Endodermal cell (in vitro differentiated cells): Measurements from ENCODE around the gene CAMTA1. TPM values are rescaled to one million over a fixed set of nuclear protein-coding genes. Genes with fewer than 3 reads are reported as not detected.

Experiments used
- DNase-seq: peaks from one replicate; pipeline ENCODE4 v3.0.0-alpha.2; 2017
- H3K27ac ChIP-seq: 2 replicates; pipeline ENCODE4 v1.5.1; 2013; ENCODE audit warnings: mild to moderate bottlenecking, low read depth, low read length, moderate library complexity
- H3K27me3 ChIP-seq: 2 replicates; pipeline ENCODE4 v1.6.1; 2013; ENCODE audit warnings: mild to moderate bottlenecking, low read length, moderate library complexity; ENCODE audit not compliant: insufficient read depth, control insufficient read depth, poor library complexity, severe bottlenecking
- H3K36me3 ChIP-seq: 2 replicates; pipeline ENCODE4 v1.7.0; 2013; ENCODE audit warnings: mild to moderate bottlenecking, low read length, moderate library complexity; ENCODE audit not compliant: control insufficient read depth, insufficient read depth
- H3K4me1 ChIP-seq: one replicate; pipeline ENCODE4 v1.7.0; 2013; ENCODE audit warnings: low read length; ENCODE audit not compliant: control insufficient read depth, insufficient read depth
- H3K4me3 ChIP-seq: 2 replicates; pipeline ENCODE4 v1.5.1; 2013; ENCODE audit warnings: mild to moderate bottlenecking, low read length, moderate library complexity
- H3K9ac ChIP-seq: 2 replicates; pipeline ENCODE4 v1.6.1; 2013; ENCODE audit warnings: mild to moderate bottlenecking, low read length, moderate library complexity; ENCODE audit not compliant: poor library complexity, severe bottlenecking; ENCODE audit errors: extremely low read depth
- H3K9me3 ChIP-seq: 2 replicates; pipeline ENCODE4 v1.6.1; 2013; ENCODE audit warnings: mild to moderate bottlenecking, low read length, moderate library complexity; ENCODE audit not compliant: control insufficient read depth
- H3K27ac Mint-ChIP-seq: 2 replicates; pipeline ENCODE4 v1.8.0; 2020; ENCODE audit warnings: mixed read lengths
- H3K27me3 Mint-ChIP-seq: 2 replicates; pipeline ENCODE4 v1.8.0; 2021; ENCODE audit warnings: mild to moderate bottlenecking, mixed read lengths; ENCODE audit not compliant: insufficient read depth
- H3K36me3 Mint-ChIP-seq: 2 replicates; pipeline ENCODE4 v1.8.0; 2020; ENCODE audit warnings: low read depth, mixed read lengths
- H3K4me1 Mint-ChIP-seq: 2 replicates; pipeline ENCODE4 v1.8.0; 2020; ENCODE audit warnings: mixed read lengths
- H3K4me3 Mint-ChIP-seq: 2 replicates; pipeline ENCODE4 v1.8.0; 2020; ENCODE audit warnings: mild to moderate bottlenecking, moderate library complexity, mixed read lengths
- H3K9me3 Mint-ChIP-seq: 2 replicates; pipeline ENCODE4 v1.8.0; 2020; ENCODE audit warnings: mild to moderate bottlenecking, mixed read lengths
- WGBS, 2 experiments: methylation state at CpG; one replicate each; pipeline versions ENCODE4 v1.1.5 to v1.1.7; 2013; ENCODE audit warnings: missing lambda C conversion rate in 2 of 2, mixed read lengths in 1 of 2; ENCODE audit not compliant: insufficient coverage in 1 of 2, insufficient read length in 1 of 2; 5-methylcytosine and 5-hydroxymethylcytosine counted together
- total RNA-seq, 2 donors: library from RNA; stranded (reverse); fragmentation: NEBNext Ultra II Directional in 1 of 2; extraction: Animal tissue kit (Norgen Biotek cat#: 25700) in 1 of 2; gene quantifications; 2 replicates in 1 of 2; 3 replicates in 1 of 2; pipeline ENCODE4 v1.2.1, GENCODE V29; 2021
- TF ChIP-seq, protein P1 (sequence below): fragments of 200-600 bp; sonication (generic); conservative IDR thresholded peaks from 2 replicates; pipeline ENCODE4 v1.5.0; 2021; ENCODE audit warnings: antibody characterized with exemption, mild to moderate bottlenecking

The CAMTA1 gene
- total RNA-seq, 2 donors from 2014 or later, result 123 to 137 TPM

DNA sequence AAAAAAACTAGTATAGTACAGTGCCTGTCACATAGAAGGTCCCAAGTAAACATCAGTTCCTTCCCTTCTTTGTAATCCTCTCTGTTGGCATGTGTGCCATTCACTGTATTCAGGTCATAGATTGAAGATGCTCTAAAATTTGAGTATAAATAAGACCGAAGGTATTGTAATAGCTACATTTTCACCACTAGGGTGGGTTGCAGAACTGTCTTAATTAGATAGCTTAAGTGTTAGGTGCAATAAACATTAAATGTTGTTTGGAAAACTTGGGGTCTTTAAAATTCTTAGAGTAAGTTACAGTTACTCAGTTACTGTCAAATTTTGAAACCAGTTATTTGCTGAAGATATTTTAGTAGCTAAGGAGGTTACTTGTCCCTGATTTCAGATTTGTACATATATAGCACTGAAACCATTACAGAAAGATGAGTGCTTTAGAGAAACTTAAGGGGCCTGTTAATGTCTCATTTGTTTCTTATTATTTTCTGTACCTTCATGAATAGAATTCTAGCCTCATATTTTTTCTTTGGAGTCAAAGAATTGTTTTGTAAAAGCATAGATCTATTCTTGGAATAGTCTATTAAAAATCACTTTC, 1023.1 kb downstream of the CAMTA1 start:
- Mint-ChIP-seq H3K27me3 (no peaks in the 10 kb centered on the region), H3K27ac (no peak overlapping the region), H3K36me3 (peaks cover 14% of the 10 kb centered on the region), H3K4me1 (no peaks in the 10 kb centered on the region), H3K9me3 (peaks cover 5% of the 10 kb centered on the region), H3K4me3 (no peak overlapping the region)
- peaks cover 5% of the 10 kb centered on the region for H3K9me3 ChIP-seq
- H3K9ac ChIP-seq, result no peak overlapping the region
- TF ChIP-seq, protein P1, sequence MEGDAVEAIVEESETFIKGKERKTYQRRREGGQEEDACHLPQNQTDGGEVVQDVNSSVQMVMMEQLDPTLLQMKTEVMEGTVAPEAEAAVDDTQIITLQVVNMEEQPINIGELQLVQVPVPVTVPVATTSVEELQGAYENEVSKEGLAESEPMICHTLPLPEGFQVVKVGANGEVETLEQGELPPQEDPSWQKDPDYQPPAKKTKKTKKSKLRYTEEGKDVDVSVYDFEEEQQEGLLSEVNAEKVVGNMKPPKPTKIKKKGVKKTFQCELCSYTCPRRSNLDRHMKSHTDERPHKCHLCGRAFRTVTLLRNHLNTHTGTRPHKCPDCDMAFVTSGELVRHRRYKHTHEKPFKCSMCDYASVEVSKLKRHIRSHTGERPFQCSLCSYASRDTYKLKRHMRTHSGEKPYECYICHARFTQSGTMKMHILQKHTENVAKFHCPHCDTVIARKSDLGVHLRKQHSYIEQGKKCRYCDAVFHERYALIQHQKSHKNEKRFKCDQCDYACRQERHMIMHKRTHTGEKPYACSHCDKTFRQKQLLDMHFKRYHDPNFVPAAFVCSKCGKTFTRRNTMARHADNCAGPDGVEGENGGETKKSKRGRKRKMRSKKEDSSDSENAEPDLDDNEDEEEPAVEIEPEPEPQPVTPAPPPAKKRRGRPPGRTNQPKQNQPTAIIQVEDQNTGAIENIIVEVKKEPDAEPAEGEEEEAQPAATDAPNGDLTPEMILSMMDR, result peak; percentile 83
- no peaks in the 10 kb centered on the region for H3K4me1 ChIP-seq
- WGBS, 2 experiments, result 53% methylated on average over 1 of the region's 1 CpG; no CpG with 5 or more reads in 1 of the 2 experiments
- no peaks in the 10 kb centered on the region for H3K27me3 ChIP-seq
- DNase-seq, result no peak
- H3K4me3 ChIP-seq, result no peak overlapping the region
- H3K36me3 ChIP-seq, result no peaks in the 10 kb centered on the region
- no peak overlapping the region for H3K27ac ChIP-seq

DNA sequence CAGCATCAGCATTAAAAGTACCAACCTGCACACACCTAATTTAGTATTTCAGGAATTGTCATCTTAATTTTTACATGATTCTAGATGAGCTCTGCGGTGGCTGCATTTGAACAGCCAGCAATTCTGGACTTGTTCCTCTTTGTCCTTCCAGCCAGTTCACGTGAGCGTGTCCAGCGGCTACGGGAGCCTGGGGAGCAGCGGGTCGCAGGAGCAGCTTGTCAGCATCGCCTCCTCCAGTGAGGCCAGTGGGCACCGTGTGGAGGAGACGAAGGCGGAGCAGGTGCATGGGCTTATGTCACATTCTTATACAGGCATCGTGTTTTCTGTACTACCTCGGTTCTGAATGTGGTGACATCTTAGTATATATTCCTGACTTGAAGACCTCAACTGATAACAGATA, 1024.5 kb downstream of the CAMTA1 start:
- Mint-ChIP-seq H3K27ac (no peak overlapping the region), H3K36me3 (peaks cover 20% of the 10 kb centered on the region), H3K9me3 (peaks cover 16% of the 10 kb centered on the region), H3K27me3 (no peaks in the 10 kb centered on the region), H3K4me3 (no peak overlapping the region), H3K4me1 (no peaks in the 10 kb centered on the region)
- Histone ChIP-seq H3K4me1 (no peaks in the 10 kb centered on the region), H3K36me3 (no peaks in the 10 kb centered on the region), H3K9me3 (peaks cover 16% of the 10 kb centered on the region), H3K4me3 (no peak overlapping the region), H3K27ac (no peak overlapping the region), H3K27me3 (no peaks in the 10 kb centered on the region), H3K9ac (no peak overlapping the region)
- TF ChIP-seq, protein P1, result no peak
- 97% methylated on average over 13 of the region's 13 CpGs for WGBS, 2 experiments
- no peak for DNase-seq

DNA sequence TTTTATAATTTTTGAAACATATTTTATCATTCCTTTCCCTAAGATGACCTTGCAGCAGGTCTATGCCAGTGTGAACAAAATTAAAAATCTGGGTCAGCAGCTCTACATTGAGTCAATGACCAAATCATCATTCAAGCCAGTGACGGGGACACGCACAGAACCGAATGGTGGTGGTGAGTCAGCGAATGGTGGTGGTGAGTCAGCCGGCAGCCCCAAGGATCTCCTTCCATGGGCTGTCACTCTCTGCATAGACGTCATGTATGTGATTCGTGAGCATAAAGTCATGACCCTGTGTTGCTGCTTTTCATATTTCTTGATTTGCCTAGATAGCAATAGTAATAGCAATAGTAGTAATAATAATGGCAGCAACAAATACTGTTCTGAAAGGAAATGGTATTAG, 1025.1 kb downstream of the CAMTA1 start:
- peaks cover 21% of the 10 kb centered on the region for H3K9me3 Mint-ChIP-seq
- TF ChIP-seq, protein P1, result no peak
- H3K36me3 ChIP-seq, result no peaks in the 10 kb centered on the region
- H3K27ac ChIP-seq, result no peak overlapping the region
- 92 to 96% methylated on average over 5 to 7 of the region's 7 CpGs for WGBS, 2 experiments
- H3K27ac Mint-ChIP-seq, result no peak overlapping the region
- H3K27me3 Mint-ChIP-seq, result no peaks in the 10 kb centered on the region
- DNase-seq, result no peak
- peaks cover 23% of the 10 kb centered on the region for H3K36me3 Mint-ChIP-seq
- peaks cover 23% of the 10 kb centered on the region for H3K9me3 ChIP-seq
- H3K27me3 ChIP-seq, result no peaks in the 10 kb centered on the region
- H3K4me3 ChIP-seq, result no peak overlapping the region
- H3K9ac ChIP-seq, result no peak overlapping the region
- H3K4me3 Mint-ChIP-seq, result no peak overlapping the region
- no peaks in the 10 kb centered on the region for H3K4me1 Mint-ChIP-seq
- no peaks in the 10 kb centered on the region for H3K4me1 ChIP-seq
